Trophoblast cell (in vitro differentiated cells and primary cell): ENCODE data around the gene DDX56.

Experiments
- DNase-seq, 2 donors: peaks; one replicate each; pipeline ENCODE4 v3.0.0-alpha.2; 2016
- H2AFZ ChIP-seq: 2 replicates; pipeline ENCODE4 v1.6.1; 2013; ENCODE audit warnings: low read length, moderate library complexity, mild to moderate bottlenecking; ENCODE audit not compliant: insufficient read depth, poor library complexity
- H2AK5ac ChIP-seq: 2 replicates; pipeline ENCODE4 v1.6.1; 2013; ENCODE audit warnings: mild to moderate bottlenecking, low read length
- H2BK120ac ChIP-seq: 2 replicates; pipeline ENCODE4 v1.6.1; 2013; ENCODE audit warnings: low read length, mild to moderate bottlenecking, moderate library complexity; ENCODE audit not compliant: insufficient read depth, poor library complexity
- H2BK12ac ChIP-seq: 2 replicates; pipeline ENCODE4 v1.6.1; 2013; ENCODE audit warnings: mild to moderate bottlenecking, low read length, moderate library complexity
- H2BK5ac ChIP-seq: 2 replicates; pipeline ENCODE4 v1.6.1; 2013; ENCODE audit warnings: low read length, low read depth, moderate library complexity, mild to moderate bottlenecking; ENCODE audit not compliant: poor library complexity
- H3K14ac ChIP-seq: 2 replicates; pipeline ENCODE4 v1.6.1; 2013; ENCODE audit warnings: mild to moderate bottlenecking, low read length
- H3K18ac ChIP-seq: 2 replicates; pipeline ENCODE4 v1.6.1; 2013; ENCODE audit warnings: mild to moderate bottlenecking, low read length
- H3K23ac ChIP-seq: 2 replicates; pipeline ENCODE4 v1.6.1; 2013; ENCODE audit warnings: low read length
- H3K27ac ChIP-seq: 2 replicates; pipeline ENCODE4 v1.5.1; 2013; ENCODE audit warnings: low read depth, mild to moderate bottlenecking, inconsistent platforms, low read length, moderate library complexity
- H3K27me3 ChIP-seq: 2 replicates; pipeline ENCODE4 v1.6.1; 2013; ENCODE audit warnings: inconsistent platforms, mild to moderate bottlenecking, low read length, moderate library complexity; ENCODE audit not compliant: insufficient read depth
- H3K36me3 ChIP-seq, 2 experiments: 1 replicate in 1 of 2; 2 replicates in 1 of 2; pipeline ENCODE4 v1.6.1; 2013; ENCODE audit warnings: low read length in 2 of 2, mild to moderate bottlenecking in 2 of 2, moderate library complexity in 1 of 2; ENCODE audit not compliant: insufficient read depth in 2 of 2, control insufficient read depth in 1 of 2
- H3K4ac ChIP-seq: 2 replicates; pipeline ENCODE4 v1.6.1; 2013; ENCODE audit warnings: low read depth, mild to moderate bottlenecking, low read length, moderate library complexity
- H3K4me1 ChIP-seq, 2 experiments: 1 replicate in 1 of 2; 2 replicates in 1 of 2; pipeline ENCODE4 v1.6.1; 2013; ENCODE audit warnings: low read length in 2 of 2, mild to moderate bottlenecking in 2 of 2, moderate library complexity in 1 of 2; ENCODE audit not compliant: insufficient read depth in 2 of 2, control insufficient read depth in 1 of 2
- H3K4me2 ChIP-seq: 2 replicates; pipeline ENCODE4 v1.6.1; 2013; ENCODE audit warnings: inconsistent platforms, mild to moderate bottlenecking, low read length, moderate library complexity
- H3K4me3 ChIP-seq: 2 replicates; pipeline ENCODE4 v1.5.1; 2013; ENCODE audit warnings: mild to moderate bottlenecking, low read depth, low read length, inconsistent platforms
- H3K79me1 ChIP-seq: one replicate; pipeline ENCODE4 v1.6.1; 2013; ENCODE audit warnings: low read length
- H3K79me2 ChIP-seq: 2 replicates; pipeline ENCODE4 v1.6.1; 2013; ENCODE audit warnings: low read length, mild to moderate bottlenecking; ENCODE audit not compliant: control insufficient read depth, insufficient read depth, poor library complexity
- H3K9ac ChIP-seq: 2 replicates; pipeline ENCODE4 v1.6.1; 2013; ENCODE audit warnings: mild to moderate bottlenecking, low read length
- H3K9me3 ChIP-seq: 2 replicates; pipeline ENCODE4 v1.6.1; 2013; ENCODE audit warnings: low read depth, mild to moderate bottlenecking, control low read depth, inconsistent platforms, low read length; ENCODE audit not compliant: insufficient read depth
- H4K12ac ChIP-seq: 2 replicates; pipeline ENCODE4 v1.6.1; 2013; ENCODE audit warnings: low read depth, mild to moderate bottlenecking, low read length, moderate library complexity
- H4K8ac ChIP-seq: 2 replicates; pipeline ENCODE4 v1.6.1; 2013; ENCODE audit warnings: low read depth, mild to moderate bottlenecking, low read length, moderate library complexity
- H4K91ac ChIP-seq: one replicate; pipeline ENCODE4 v1.6.1; 2013; ENCODE audit warnings: low read depth, mild to moderate bottlenecking, low read length, moderate library complexity
- WGBS: extraction: QIAGEN DNeasy Blood & Tissue Kit; methylation state at CpG from one replicate; pipeline ENCODE4 v1.1.7; 2013; ENCODE audit warnings: missing lambda C conversion rate; ENCODE audit not compliant: insufficient read length, insufficient coverage; ENCODE audit errors: extremely low coverage; 5-methylcytosine and 5-hydroxymethylcytosine counted together

DDX56 gene

GRCh38 chr7:44607141-44608068 is 33.7 kb upstream of the DDX56 start:
- Histone ChIP-seq H2BK12ac (no peak overlapping the region), H4K8ac (peak overlapping the region; percentile 63), H2BK120ac (no peak overlapping the region), H3K9me3 (no peaks in the 10 kb centered on the region), H3K36me3 (no peaks in the 10 kb centered on the region), H3K27ac (peak overlapping the region; percentile 45), H3K79me2 (peaks cover 14% of the 10 kb centered on the region), H2AK5ac (peak overlapping the region; percentile 22), H2AFZ (peak overlapping the region; percentile 51), H3K23ac (peak overlapping the region; percentile 44), H4K12ac (peak overlapping the region; percentile 55), H4K91ac (peak overlapping the region; percentile 72), H2BK5ac (peak overlapping the region; percentile 32), H3K9ac (peak overlapping the region; percentile 50), H3K4me1 (peaks cover 5 to 7% of the 10 kb centered on the region in 2 experiments), H3K4me2 (peak overlapping the region; percentile 97), H3K79me1 (peaks cover 4% of the 10 kb centered on the region), H3K14ac (peak overlapping the region; percentile 76), H3K18ac (peak overlapping the region; percentile 73), H3K27me3 (no peaks in the 10 kb centered on the region), H3K4me3 (peak overlapping the region; percentile 98), H3K4ac (peak overlapping the region; percentile 80)
- peak in 1 of 2 donors; percentile 16 for DNase-seq
- WGBS, result no CpG with 5 or more reads among the region's 35 CpGs

- peak within 1 kb of the TSS; percentile 27 for H2BK12ac ChIP-seq
- peak within 1 kb of the TSS; percentile 93 for H3K27ac ChIP-seq
- no peaks in the 10 kb centered on the region for H3K9me3 ChIP-seq
- H3K27me3 ChIP-seq, result no peaks in the 10 kb centered on the region
- H3K14ac ChIP-seq, result peak within 1 kb of the TSS; percentile 97
- peak; percentile 99 for DNase-seq
- H2AFZ ChIP-seq, result peak within 1 kb of the TSS; percentile 98
- peak within 1 kb of the TSS; percentile 89 for H3K4ac ChIP-seq
- peaks cover 14% of the 10 kb centered on the region for H3K79me2 ChIP-seq
- peak within 1 kb of the TSS; percentile 44 for H3K23ac ChIP-seq
- H3K79me1 ChIP-seq, result peaks cover 4% of the 10 kb centered on the region
- H3K4me1 ChIP-seq, result peaks cover 5 to 7% of the 10 kb centered on the region in 2 experiments
- WGBS, result no CpG with 5 or more reads among the region's 93 CpGs
- H3K36me3 ChIP-seq, result no peaks in the 10 kb centered on the region
- H4K91ac ChIP-seq, result peak within 1 kb of the TSS; percentile 94
- H2BK120ac ChIP-seq, result peak within 1 kb of the TSS; percentile 94
- H3K4me2 ChIP-seq, result peak within 1 kb of the TSS; percentile 97
- peak within 1 kb of the TSS; percentile 97 for H3K18ac ChIP-seq
- H2BK5ac ChIP-seq, result peak within 1 kb of the TSS; percentile 98
- peak within 1 kb of the TSS; percentile 95 for H4K12ac ChIP-seq
- peak within 1 kb of the TSS; percentile 96 for H4K8ac ChIP-seq
- peak within 1 kb of the TSS; percentile 98 for H3K4me3 ChIP-seq
- H3K9ac ChIP-seq, result peak within 1 kb of the TSS; percentile 97
- H2AK5ac ChIP-seq, result peak within 1 kb of the TSS; percentile 22
Measured at GRCh38 chr7:44606341-44607140, 32.8 kb upstream of the DDX56 start, which contains the start of gene OGDH. TSS of gene OGDH (plus strand) at chr7:44606627. CDS start at chr7:44624344, 17,717 bp downstream.

- Histone ChIP-seq H2BK12ac (no peak overlapping the region), H2BK120ac (no peak overlapping the region), H2BK5ac (no peak overlapping the region), H3K4ac (no peak overlapping the region), H3K36me3 (no peaks in the 10 kb centered on the region), H3K4me2 (no peak overlapping the region), H3K79me2 (peaks cover 12% of the 10 kb centered on the region), H2AFZ (no peak overlapping the region), H3K23ac (no peak overlapping the region), H4K91ac (no peak overlapping the region), H3K9me3 (no peaks in the 10 kb centered on the region), H3K4me3 (no peak overlapping the region), H4K8ac (no peak overlapping the region), H3K18ac (no peak overlapping the region), H3K79me1 (peaks cover 4% of the 10 kb centered on the region), H3K27ac (no peak overlapping the region), H3K9ac (no peak overlapping the region), H4K12ac (no peak overlapping the region), H3K4me1 (peaks cover 5 to 7% of the 10 kb centered on the region in 2 experiments), H2AK5ac (no peak overlapping the region), H3K27me3 (no peaks in the 10 kb centered on the region), H3K14ac (no peak overlapping the region)
- no CpG with 5 or more reads among the region's 2 CpGs for WGBS
- DNase-seq, result no peak
Measured at GRCh38 chr7:44604941-44605340, 31.2 kb upstream of the DDX56 start.

- peaks cover 7% of the 10 kb centered on the region for H3K79me2 ChIP-seq
- no peak overlapping the region for H2BK12ac ChIP-seq
- no peaks in the 10 kb centered on the region for H3K9me3 ChIP-seq
- H3K4me2 ChIP-seq, result no peak overlapping the region
- H3K23ac ChIP-seq, result no peak overlapping the region
- H3K4ac ChIP-seq, result no peak overlapping the region
- H3K4me3 ChIP-seq, result no peak overlapping the region
- no peaks in the 10 kb centered on the region for H3K27me3 ChIP-seq
- H3K27ac ChIP-seq, result no peak overlapping the region
- H3K79me1 ChIP-seq, result peaks cover 4% of the 10 kb centered on the region
- H3K18ac ChIP-seq, result no peak overlapping the region
- WGBS, result no CpG with 5 or more reads among the region's 6 CpGs
- H2BK5ac ChIP-seq, result no peak overlapping the region
- H2BK120ac ChIP-seq, result no peak overlapping the region
- no peak overlapping the region for H3K14ac ChIP-seq
- DNase-seq, result no peak
- no peak overlapping the region for H4K12ac ChIP-seq
- H3K9ac ChIP-seq, result no peak overlapping the region
- no peaks in the 10 kb centered on the region for H3K36me3 ChIP-seq
- no peak overlapping the region for H2AFZ ChIP-seq
- no peak overlapping the region for H4K91ac ChIP-seq
- no peak overlapping the region for H2AK5ac ChIP-seq
- H4K8ac ChIP-seq, result no peak overlapping the region
- peaks cover 3% of the 10 kb centered on the region in 2 experiments for H3K4me1 ChIP-seq
Measured at GRCh38 chr7:44603193-44603592, 29.5 kb upstream of the DDX56 start.
